ENCODE measurements around the gene KLF15.

DNA sequence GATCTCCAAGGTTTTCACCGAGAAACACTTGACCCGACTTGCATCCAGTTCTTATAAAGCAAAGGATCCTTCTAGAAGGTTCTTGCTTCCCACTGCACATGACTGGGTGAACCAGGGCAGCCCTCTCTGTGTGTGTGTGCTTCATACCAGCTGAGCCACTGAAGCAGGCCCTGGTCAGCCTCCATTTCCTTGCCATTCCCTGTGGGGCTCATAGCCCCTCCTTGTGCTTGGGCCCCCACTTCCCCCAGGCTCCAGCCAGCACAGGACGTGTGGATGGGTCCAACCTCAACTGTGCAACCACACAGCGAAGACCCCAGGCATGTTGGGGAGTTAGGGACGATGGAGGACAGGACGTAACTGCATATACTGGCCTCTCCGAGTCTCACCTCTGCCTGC lies 15.5 kb downstream of the KLF15 start:
- TF ChIP-seq, protein P1, sequence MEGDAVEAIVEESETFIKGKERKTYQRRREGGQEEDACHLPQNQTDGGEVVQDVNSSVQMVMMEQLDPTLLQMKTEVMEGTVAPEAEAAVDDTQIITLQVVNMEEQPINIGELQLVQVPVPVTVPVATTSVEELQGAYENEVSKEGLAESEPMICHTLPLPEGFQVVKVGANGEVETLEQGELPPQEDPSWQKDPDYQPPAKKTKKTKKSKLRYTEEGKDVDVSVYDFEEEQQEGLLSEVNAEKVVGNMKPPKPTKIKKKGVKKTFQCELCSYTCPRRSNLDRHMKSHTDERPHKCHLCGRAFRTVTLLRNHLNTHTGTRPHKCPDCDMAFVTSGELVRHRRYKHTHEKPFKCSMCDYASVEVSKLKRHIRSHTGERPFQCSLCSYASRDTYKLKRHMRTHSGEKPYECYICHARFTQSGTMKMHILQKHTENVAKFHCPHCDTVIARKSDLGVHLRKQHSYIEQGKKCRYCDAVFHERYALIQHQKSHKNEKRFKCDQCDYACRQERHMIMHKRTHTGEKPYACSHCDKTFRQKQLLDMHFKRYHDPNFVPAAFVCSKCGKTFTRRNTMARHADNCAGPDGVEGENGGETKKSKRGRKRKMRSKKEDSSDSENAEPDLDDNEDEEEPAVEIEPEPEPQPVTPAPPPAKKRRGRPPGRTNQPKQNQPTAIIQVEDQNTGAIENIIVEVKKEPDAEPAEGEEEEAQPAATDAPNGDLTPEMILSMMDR (IDR thresholded peaks at IDR 0.05) = no peak
- TF ChIP-seq POLR2A (IDR thresholded peaks at IDR 0.05) = no peak

All from thyroid gland (tissue), 4 donors.